Lower lobe of right lung (tissue), 2 donors: Measurements from ENCODE around the gene ATP8B3. TPM values are rescaled to one million over a fixed set of nuclear protein-coding genes. Genes with fewer than 3 reads are reported as not detected.

Source experiments
- ATAC-seq, 2 donors: fragments of 200-7000 bp; cut with Tn5 transposase; one replicate each; pipeline ENCODE4 v1.9.1; 2020 to 2022; ENCODE audit warnings: mild to moderate bottlenecking in 2 of 2, moderate library complexity in 2 of 2
- DNase-seq: peaks from one replicate; pipeline ENCODE4 v3.0.0-alpha.2; 2020
- H3K27ac ChIP-seq: fragments of 200-600 bp; one replicate; pipeline ENCODE4 v1.8.0; 2022
- H3K27me3 ChIP-seq: fragments of 200-600 bp; one replicate; pipeline ENCODE4 v1.8.0; 2022; ENCODE audit warnings: low read depth
- H3K36me3 ChIP-seq: fragments of 200-600 bp; one replicate; pipeline ENCODE4 v1.8.0; 2022; ENCODE audit warnings: mild to moderate bottlenecking
- H3K4me1 ChIP-seq: fragments of 200-600 bp; one replicate; pipeline ENCODE4 v1.8.0; 2022
- H3K4me3 ChIP-seq: fragments of 200-600 bp; one replicate; pipeline ENCODE4 v1.8.0; 2022; ENCODE audit warnings: mild to moderate bottlenecking
- H3K9me3 ChIP-seq: fragments of 200-600 bp; one replicate; pipeline ENCODE4 v1.8.0; 2022
- intact Hi-C: fragments of 100-400 bp; cut with DNase I; formaldehyde crosslinking; loops from one replicate; pipeline ENCODE4 v1.11.0; 2022
- total RNA-seq: library from RNA; stranded (reverse); fragmentation: NEBNext Ultra II Directional; extraction: Animal tissue kit (Norgen Biotek cat#: 25700); gene quantifications from one replicate; pipeline ENCODE4 v1.2.1, GENCODE V29; 2021
- TF ChIP-seq, protein P1 (sequence below): fragments of 200-600 bp; IDR thresholded peaks from one replicate; pipeline ENCODE4 v1.8.0; 2022; ENCODE audit warnings: antibody characterized with exemption, mild to moderate bottlenecking
- donor health status: DM: no; HTN: yes; CAD: no; lungs with severe emphysema.

ATP8B3 gene
- total RNA-seq, 1 donor from 2014 or later: 2.1 TPM

DNA sequence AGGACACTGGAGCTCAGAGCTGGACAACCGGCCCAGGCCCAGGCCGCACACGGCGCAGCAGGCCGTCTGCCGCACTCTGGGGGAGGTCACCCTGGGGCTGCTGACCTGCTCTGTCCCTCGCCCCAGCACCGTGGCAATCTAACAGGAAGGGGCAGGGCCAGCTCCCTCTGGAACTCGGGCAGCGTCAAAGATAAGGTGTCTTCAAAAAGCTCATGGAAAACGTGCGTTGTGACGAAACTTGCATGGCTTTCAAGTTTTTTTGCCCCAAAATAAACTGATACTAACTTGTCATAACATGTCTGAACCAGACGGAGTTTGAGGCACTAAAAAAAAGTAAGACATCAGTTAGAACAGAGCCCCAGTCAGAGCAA is 12.2 kb upstream of the ATP8B3 start:
- no peaks in the 10 kb centered on the region for H3K4me1 ChIP-seq
- ATAC-seq (no peak), DNase-seq (no peak)
- TF ChIP-seq, protein P1, sequence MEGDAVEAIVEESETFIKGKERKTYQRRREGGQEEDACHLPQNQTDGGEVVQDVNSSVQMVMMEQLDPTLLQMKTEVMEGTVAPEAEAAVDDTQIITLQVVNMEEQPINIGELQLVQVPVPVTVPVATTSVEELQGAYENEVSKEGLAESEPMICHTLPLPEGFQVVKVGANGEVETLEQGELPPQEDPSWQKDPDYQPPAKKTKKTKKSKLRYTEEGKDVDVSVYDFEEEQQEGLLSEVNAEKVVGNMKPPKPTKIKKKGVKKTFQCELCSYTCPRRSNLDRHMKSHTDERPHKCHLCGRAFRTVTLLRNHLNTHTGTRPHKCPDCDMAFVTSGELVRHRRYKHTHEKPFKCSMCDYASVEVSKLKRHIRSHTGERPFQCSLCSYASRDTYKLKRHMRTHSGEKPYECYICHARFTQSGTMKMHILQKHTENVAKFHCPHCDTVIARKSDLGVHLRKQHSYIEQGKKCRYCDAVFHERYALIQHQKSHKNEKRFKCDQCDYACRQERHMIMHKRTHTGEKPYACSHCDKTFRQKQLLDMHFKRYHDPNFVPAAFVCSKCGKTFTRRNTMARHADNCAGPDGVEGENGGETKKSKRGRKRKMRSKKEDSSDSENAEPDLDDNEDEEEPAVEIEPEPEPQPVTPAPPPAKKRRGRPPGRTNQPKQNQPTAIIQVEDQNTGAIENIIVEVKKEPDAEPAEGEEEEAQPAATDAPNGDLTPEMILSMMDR: no peak
- no peaks in the 10 kb centered on the region for H3K27me3 ChIP-seq
- H3K9me3 ChIP-seq: no peaks in the 10 kb centered on the region
- no peak overlapping the region for H3K4me3 ChIP-seq
- peaks cover 93% of the 10 kb centered on the region for H3K36me3 ChIP-seq
- H3K27ac ChIP-seq: no peak overlapping the region
- intact Hi-C loops: no loop called here

DNA sequence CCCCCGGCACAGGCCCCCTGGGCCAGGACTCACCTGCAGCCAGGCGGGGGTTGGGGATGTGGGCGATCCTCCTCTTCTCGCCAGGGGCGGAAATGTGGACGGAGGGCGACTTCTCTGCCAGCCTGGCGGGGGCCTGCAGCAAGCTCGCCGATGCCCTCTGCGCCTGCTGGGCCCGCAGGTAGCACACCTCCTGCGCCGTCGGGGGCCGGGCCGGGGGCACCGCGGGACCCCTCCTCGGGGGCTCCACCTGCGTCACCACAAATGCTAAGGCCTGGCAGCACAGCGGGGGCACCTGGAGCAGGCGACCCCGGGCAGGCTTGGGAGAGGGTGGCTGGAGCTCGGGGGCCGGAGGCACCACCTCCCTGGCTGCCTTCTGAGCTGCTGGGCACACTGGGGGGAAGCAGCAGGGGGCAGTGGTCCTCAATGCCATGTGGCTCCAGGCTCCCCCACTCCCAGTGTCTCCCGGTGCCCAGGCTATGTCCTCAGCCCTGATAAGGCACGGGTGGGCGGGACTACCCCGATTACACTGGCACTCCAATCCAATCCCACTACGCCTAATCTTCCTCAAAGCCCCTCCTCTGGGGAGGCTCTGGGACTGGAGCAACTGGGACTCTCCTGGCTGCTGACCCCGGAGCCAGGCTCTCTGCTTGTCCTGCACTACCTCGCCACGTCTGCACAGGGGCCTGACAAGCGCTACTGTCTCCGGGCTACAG is 11.6 kb upstream of the ATP8B3 start:
- no peaks in the 10 kb centered on the region for H3K4me1 ChIP-seq
- no peak overlapping the region for H3K27ac ChIP-seq
- intact Hi-C loops: no loop called here
- TF ChIP-seq, protein P1: no peak
- peaks cover 96% of the 10 kb centered on the region for H3K36me3 ChIP-seq
- DNase-seq (no peak), ATAC-seq (no peak)
- H3K9me3 ChIP-seq: no peaks in the 10 kb centered on the region
- H3K4me3 ChIP-seq: no peak overlapping the region
- no peaks in the 10 kb centered on the region for H3K27me3 ChIP-seq

DNA sequence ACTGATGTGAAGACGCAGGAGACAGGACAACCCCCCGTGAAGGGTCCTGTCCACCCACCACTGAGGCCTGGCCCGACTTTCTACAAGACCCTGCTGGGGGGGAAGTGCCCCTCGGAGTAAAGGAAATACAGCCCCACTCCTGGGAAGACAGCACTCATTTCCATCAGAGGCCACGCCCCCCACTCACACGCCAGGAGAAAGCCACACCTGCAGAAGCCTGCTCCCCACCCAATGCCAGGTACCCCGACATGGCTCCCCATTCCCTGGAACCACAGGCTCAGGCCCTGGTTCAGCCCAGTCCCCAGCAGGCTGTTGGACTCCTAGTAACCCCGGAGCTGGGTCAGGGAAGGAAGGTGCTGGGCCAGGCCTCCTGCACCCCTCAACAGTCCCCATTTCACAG is 10.9 kb upstream of the ATP8B3 start:
- peaks cover 96% of the 10 kb centered on the region for H3K36me3 ChIP-seq
- no peak for ATAC-seq
- TF ChIP-seq, protein P1: no peak

DNA sequence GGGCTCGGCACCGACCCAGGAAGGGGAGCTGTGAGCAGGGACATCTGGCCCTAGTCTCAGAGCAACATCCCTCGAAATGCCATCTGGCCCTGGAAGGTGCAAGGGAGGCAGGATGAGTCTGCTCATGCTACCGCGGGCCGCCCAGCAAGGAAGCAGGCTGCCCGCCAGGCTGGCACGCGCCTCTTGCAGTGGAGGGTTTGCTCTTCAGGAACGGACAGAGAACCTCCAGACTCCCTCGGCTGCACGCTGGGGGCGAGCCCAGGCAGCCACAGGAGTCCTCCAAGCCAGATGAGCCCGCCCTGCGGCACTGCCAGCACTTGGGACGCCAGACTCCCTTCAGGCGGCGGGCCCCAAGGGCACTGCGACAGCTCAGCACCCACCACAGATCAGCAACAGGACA is 10.1 kb upstream of the ATP8B3 start:
- Histone ChIP-seq H3K9me3 (no peaks in the 10 kb centered on the region), H3K4me3 (no peak overlapping the region), H3K27ac (no peak overlapping the region), H3K36me3 (peaks cover 96% of the 10 kb centered on the region), H3K4me1 (no peaks in the 10 kb centered on the region), H3K27me3 (no peaks in the 10 kb centered on the region)
- TF ChIP-seq, protein P1: no peak
- DNase-seq (no peak), ATAC-seq (no peak)
- intact Hi-C loops: no loop called here

More for the DNA sequence above, 10.9 kb upstream of the ATP8B3 start:
- intact Hi-C loops: no loop called here
- no peaks in the 10 kb centered on the region for H3K9me3 ChIP-seq
- no peak overlapping the region for H3K27ac ChIP-seq
- H3K4me3 ChIP-seq: no peak overlapping the region
- H3K27me3 ChIP-seq: no peaks in the 10 kb centered on the region
- no peak for DNase-seq
- H3K4me1 ChIP-seq: no peaks in the 10 kb centered on the region

DNA sequence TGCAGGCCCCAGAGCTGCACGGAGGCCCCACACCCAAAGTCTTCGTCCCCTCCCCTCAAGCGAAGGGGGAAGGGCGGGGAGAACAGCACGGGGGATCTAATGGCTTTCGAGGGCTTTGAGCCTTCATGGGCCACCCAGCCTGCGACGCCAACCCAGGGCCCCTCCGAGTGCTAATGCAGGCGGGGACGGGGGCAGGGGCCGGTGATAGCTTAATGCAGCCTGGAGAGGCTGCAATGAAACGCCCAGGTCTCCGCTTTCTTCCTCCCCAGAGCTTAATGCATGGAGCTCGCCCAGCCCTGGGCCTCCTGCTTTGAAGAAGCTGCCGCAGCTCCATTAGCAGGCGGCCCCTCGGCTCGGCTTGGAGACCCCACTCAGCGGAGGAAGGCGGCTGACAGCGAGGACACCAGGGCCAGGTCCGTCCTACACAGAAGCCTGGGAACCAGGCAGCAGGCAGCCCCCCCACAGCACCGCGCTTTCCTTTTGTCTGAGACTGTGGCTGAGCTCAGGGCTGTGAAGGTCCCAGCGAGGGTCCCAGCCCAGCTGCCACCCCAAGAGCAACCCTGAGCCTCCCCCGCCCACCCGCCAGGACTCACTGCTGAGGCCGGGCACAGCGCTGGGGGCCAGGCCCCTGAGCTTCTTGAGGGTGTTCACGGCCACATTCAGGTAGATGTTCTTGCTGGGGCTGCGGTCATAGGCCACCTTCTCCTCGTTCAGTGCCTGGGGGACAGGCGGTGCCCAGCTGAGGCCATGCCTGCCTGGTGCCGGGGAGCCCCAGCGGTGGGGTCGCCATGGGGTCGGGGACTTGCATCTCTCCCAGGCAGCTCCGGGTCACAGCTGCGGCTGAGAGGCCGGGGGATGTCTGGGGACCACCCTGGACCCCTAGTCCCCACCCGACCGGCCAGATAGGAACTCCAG is 7.5 kb upstream of the ATP8B3 start:
- Histone ChIP-seq H3K27ac (no peak overlapping the region), H3K4me3 (no peak overlapping the region), H3K4me1 (no peaks in the 10 kb centered on the region), H3K9me3 (no peaks in the 10 kb centered on the region), H3K27me3 (no peaks in the 10 kb centered on the region), H3K36me3 (peaks cover 100% of the 10 kb centered on the region)
- intact Hi-C loops: no loop called here
- TF ChIP-seq, protein P1: no peak
- no peak for DNase-seq
- no peak for ATAC-seq
